Small intestine (tissue), 7 donors: ENCODE data around the gene ZNF683. TPM values are rescaled to one million over a fixed set of nuclear protein-coding genes. Genes with fewer than 3 reads are reported as not detected.
"Not testable (repeated sequence)": the region's sequence is repeated elsewhere in the genome, so short reads cannot be mapped to it uniquely, and the experiment has no call there.

Experiments used
- DNase-seq, 2 donors: peaks; one replicate each; pipeline versions ENCODE4 v3.0.0 to v3.0.0-alpha.2; 2013
- FAIRE-seq: peaks from 2 replicates; lab custom pipeline; 2012; peaks lifted over from hg19 to GRCh38; lab: Jason Lieb, UNC
- H3K27ac ChIP-seq, 3 donors: one replicate each; pipeline ENCODE4 v1.5.1; 2013; ENCODE audit warnings: low read length in 2 of 3, mild to moderate bottlenecking in 2 of 3, control low read depth in 1 of 3, inconsistent platforms in 1 of 3, low read depth in 1 of 3, moderate library complexity in 1 of 3
- H3K27me3 ChIP-seq, 3 donors: one replicate each; pipeline ENCODE4 v1.6.1; 2013; ENCODE audit warnings: low read length in 3 of 3, inconsistent platforms in 1 of 3; ENCODE audit not compliant: control insufficient read depth in 3 of 3, insufficient read depth in 3 of 3
- H3K36me3 ChIP-seq, 3 donors: one replicate each; pipeline ENCODE4 v1.6.1; 2013; ENCODE audit warnings: low read length in 3 of 3, inconsistent platforms in 1 of 3, low read depth in 1 of 3, mild to moderate bottlenecking in 1 of 3, moderate library complexity in 1 of 3; ENCODE audit not compliant: control insufficient read depth in 3 of 3, insufficient read depth in 2 of 3
- H3K4me1 ChIP-seq, 3 donors: one replicate each; pipeline ENCODE4 v1.6.1; 2013; ENCODE audit warnings: low read length in 2 of 3, inconsistent platforms in 1 of 3, low read depth in 1 of 3, mild to moderate bottlenecking in 1 of 3, moderate library complexity in 1 of 3; ENCODE audit not compliant: control insufficient read depth in 3 of 3, insufficient read depth in 2 of 3
- H3K4me3 ChIP-seq, 3 donors: one replicate each; pipeline ENCODE4 v1.5.1; 2013; ENCODE audit warnings: low read length in 3 of 3, control low read depth in 1 of 3, inconsistent platforms in 1 of 3, low read depth in 1 of 3, mild to moderate bottlenecking in 1 of 3, moderate library complexity in 1 of 3
- H3K9me3 ChIP-seq, 2 donors: one replicate each; pipeline ENCODE4 v1.6.1; 2013; ENCODE audit warnings: low read depth in 1 of 2, low read length in 1 of 2; ENCODE audit not compliant: control insufficient read depth in 2 of 2, insufficient read depth in 1 of 2
- WGBS, 3 donors: extraction: QIAGEN DNeasy Blood & Tissue Kit; methylation state at CpG; one replicate each; pipeline ENCODE4 v1.1.7; 2013; 5-methylcytosine and 5-hydroxymethylcytosine counted together
- polyA plus RNA-seq, 4 donors: library from polyadenylated mRNA; stranded (reverse) in 3 of 4; unstranded in 1 of 4; fragments of 200-250 nt in 3 of 4; fragments of 120-200 nt in 1 of 4; gene quantifications; one replicate each; pipeline versions ENCODE4 v1.2.1 to v1.2.3, GENCODE V29; 2013
- donor health status: healthy with polysubstance abuse.
- donor health status: control.
- donor health status: control.
- donor health status: Bipolar disorder and iron deficiency.
- donor health status: healthy.

ZNF683 gene
- polyA plus RNA-seq, 4 donors: 0.07 to 0.13 TPM; not detected in 2

DNA sequence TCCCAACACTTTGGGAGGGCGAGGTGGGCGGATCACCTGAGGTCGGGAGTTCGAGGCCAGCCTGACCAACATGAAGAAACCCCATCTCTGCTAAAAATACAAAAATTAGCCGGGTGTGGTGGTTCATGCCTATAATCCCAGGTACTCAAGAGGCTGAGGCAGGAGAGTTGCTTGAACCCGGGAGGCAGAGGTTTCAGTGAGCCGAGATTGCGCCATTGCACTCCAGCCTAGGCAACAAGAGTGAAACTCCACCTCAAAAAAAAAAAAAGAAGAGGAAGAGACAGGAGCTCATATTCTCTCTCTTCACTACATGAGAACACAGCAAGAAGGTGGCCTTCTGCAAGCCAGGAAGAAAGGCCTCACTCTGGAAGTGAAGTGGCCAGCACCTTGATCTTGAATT lies 39.2 kb downstream of the ZNF683 start:
- not testable (repeated sequence) for H3K4me3 ChIP-seq, H3K4me1 ChIP-seq, DNase-seq, FAIRE-seq, H3K9me3 ChIP-seq, H3K27ac ChIP-seq, H3K27me3 ChIP-seq
- 85 to 92% (median 87%) methylated on average over 8 of the region's 8 CpGs for WGBS, 3 donors
- peaks cover 0 to 22% (median 7%) of the 10 kb centered on the region in 3 donors for H3K36me3 ChIP-seq

- Histone ChIP-seq H3K27ac (no peak overlapping the region), H3K9me3 (no peaks in the 10 kb centered on the region), H3K36me3 (peaks cover 0 to 17% (median 7%) of the 10 kb centered on the region in 3 donors), H3K4me3 (no peak overlapping the region), H3K27me3 (peaks cover 0 to 5% (median 2%) of the 10 kb centered on the region in 3 donors), H3K4me1 (no peaks in the 10 kb centered on the region)
- 83 to 91% (median 88%) methylated on average over 5 of the region's 5 CpGs for WGBS, 3 donors
- DNase-seq: no peak
- FAIRE-seq: no peak
These were observed 42.3 kb downstream of the ZNF683 start for GRCh38 chr1:26330276-26330675.

DNA sequence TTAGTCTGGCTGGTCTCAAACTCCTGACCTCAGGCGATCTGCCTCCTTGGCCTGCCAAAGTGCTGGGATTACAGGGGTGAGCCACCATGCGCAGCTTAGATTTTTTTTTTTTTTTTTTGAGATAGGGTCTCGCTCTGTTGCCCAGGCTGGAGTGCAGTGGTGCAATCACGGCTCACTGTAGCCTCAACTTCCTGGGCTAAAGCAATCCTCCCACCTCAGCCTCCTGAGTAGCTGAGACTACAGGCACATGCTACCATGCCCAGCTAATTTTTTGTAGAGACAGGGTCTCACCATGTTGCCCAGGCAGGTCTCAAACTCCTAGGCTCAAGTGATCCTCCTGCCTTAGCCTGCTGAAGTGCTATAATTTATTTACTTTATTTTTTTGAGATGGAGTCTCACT lies 43.2 kb downstream of the ZNF683 start:
- not testable (repeated sequence) for H3K27ac ChIP-seq, DNase-seq, H3K4me3 ChIP-seq, H3K4me1 ChIP-seq, H3K27me3 ChIP-seq, FAIRE-seq, H3K9me3 ChIP-seq
- WGBS, 3 donors: 85 to 94% (median 91%) methylated on average over 3 to 4 of the region's 4 CpGs
- H3K36me3 ChIP-seq: peaks cover 0 to 17% (median 9%) of the 10 kb centered on the region in 3 donors

GRCh38 chr1:26328597-26328996 lies 44.0 kb downstream of the ZNF683 start:
- 82 to 97% (median 84%) methylated on average over 8 of the region's 8 CpGs for WGBS, 3 donors
- no peak for FAIRE-seq
- H3K4me3 ChIP-seq: no peak overlapping the region
- H3K9me3 ChIP-seq: no peaks in the 10 kb centered on the region
- peaks cover 0 to 22% (median 9%) of the 10 kb centered on the region in 3 donors for H3K36me3 ChIP-seq
- H3K27ac ChIP-seq: no peak overlapping the region
- H3K4me1 ChIP-seq: no peaks in the 10 kb centered on the region
- H3K27me3 ChIP-seq: peaks cover 0 to 2% (median 0%) of the 10 kb centered on the region in 3 donors
- no peak for DNase-seq

DNA sequence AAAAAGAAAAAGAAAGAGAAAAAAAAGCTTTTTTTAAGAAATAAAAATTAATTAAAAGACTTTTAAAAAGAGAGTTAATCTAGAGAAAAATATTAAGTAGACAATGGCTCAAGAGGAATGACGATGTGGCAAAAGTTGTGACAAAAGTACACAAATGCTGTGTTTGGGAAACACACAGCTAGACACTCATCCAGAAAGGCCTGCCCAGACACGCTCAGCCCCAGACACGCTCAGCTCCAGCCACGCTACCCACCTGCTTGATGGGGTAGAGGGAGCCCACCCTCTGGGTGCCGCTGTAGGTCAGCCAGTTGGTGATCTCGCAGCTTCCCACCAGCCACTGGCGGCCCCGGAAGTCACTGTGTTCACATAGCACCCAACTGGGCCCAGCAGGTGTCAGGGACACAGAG lies 44.6 kb downstream of the ZNF683 start:
- no peak for FAIRE-seq
- H3K27me3 ChIP-seq: peaks cover 0 to 2% (median 0%) of the 10 kb centered on the region in 3 donors
- H3K27ac ChIP-seq: no peak overlapping the region
- H3K4me3 ChIP-seq: no peak overlapping the region
- 85 to 92% (median 87%) methylated on average over 8 of the region's 8 CpGs for WGBS, 3 donors
- no peak for DNase-seq
- no peaks in the 10 kb centered on the region for H3K4me1 ChIP-seq
- peaks cover 0 to 27% (median 9%) of the 10 kb centered on the region in 3 donors for H3K36me3 ChIP-seq
- H3K9me3 ChIP-seq: no peaks in the 10 kb centered on the region

DNA sequence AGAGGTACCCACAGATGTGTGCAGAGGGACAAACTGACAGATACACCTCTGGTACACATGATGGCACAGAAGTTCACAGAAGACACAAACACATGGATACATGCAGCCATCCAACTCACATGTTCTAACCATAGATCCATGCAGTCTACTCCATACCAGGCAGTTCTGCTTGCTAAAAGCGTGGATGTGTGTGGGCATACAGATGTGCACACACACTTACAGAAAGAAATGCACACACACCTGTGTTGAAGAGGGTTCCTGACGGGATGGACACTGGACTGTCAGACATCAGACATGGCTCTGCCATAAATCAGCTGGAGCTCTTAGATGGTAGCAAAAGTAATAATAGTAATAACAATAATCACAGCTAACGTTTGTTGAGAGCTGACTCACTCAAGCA lies 48.0 kb downstream of the ZNF683 start:
- DNase-seq (no peak), FAIRE-seq (no peak)
- no peaks in the 10 kb centered on the region for H3K27me3 ChIP-seq
- H3K4me1 ChIP-seq: peaks cover 0 to 4% (median 0%) of the 10 kb centered on the region in 3 donors
- 71 to 80% (median 76%) methylated on average over 3 of the region's 3 CpGs for WGBS, 3 donors
- H3K9me3 ChIP-seq: no peaks in the 10 kb centered on the region
- no peak overlapping the region for H3K4me3 ChIP-seq
- peaks cover 0 to 38% (median 4%) of the 10 kb centered on the region in 3 donors for H3K36me3 ChIP-seq
- H3K27ac ChIP-seq: no peak overlapping the region

DNA sequence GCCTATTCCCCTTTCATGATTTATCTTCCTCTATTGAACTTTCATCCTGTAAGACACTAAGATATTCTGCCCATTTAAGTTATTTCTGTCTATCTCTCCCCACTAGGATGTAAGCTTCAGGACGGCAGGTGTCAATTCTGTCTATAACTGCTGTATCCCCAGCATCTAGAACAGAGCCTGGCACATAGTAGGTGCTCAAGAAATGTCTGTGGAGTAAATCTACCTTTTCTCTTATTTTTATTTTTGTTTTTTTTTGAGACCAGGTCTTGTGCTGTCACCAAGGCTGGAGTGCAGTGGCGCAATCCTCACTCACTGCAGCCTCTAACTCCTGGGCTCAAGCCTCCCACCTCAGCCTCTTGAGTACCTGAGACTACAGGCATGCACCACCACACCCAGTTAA lies 49.2 kb downstream of the ZNF683 start:
- WGBS, 3 donors: 92 to 98% (median 98%) methylated on average over 2 of the region's 2 CpGs
- DNase-seq (no peak), FAIRE-seq (no peak)
- Histone ChIP-seq H3K9me3 (no peaks in the 10 kb centered on the region), H3K36me3 (peaks cover 0 to 38% (median 4%) of the 10 kb centered on the region in 3 donors), H3K4me1 (peaks cover 0 to 4% (median 0%) of the 10 kb centered on the region in 3 donors), H3K27ac (no peak overlapping the region), H3K4me3 (no peak overlapping the region), H3K27me3 (no peaks in the 10 kb centered on the region)

GRCh38 chr1:26322042-26322331 lies 50.6 kb downstream of the ZNF683 start:
- Histone ChIP-seq H3K36me3 (peaks cover 0 to 35% (median 4%) of the 10 kb centered on the region in 3 donors), H3K27ac (no peak overlapping the region), H3K4me1 (peaks cover 0 to 4% (median 0%) of the 10 kb centered on the region in 3 donors), H3K9me3 (no peaks in the 10 kb centered on the region), H3K4me3 (no peak overlapping the region), H3K27me3 (no peaks in the 10 kb centered on the region)
- 77 to 80% (median 79%) methylated on average over 10 of the region's 10 CpGs for WGBS, 3 donors
- FAIRE-seq: no peak
- DNase-seq: no peak
